GM12872 (cell line): ENCODE measurements around the gene SLC25A13.

ENCODE experiments used
- TF ChIP-seq, protein P1 (sequence below): IDR thresholded peaks from 3 replicates; pipeline ENCODE4 v1.5.1; 2011; ENCODE audit warnings: low read depth, mild to moderate bottlenecking, low read length, moderate library complexity; ENCODE audit not compliant: insufficient read depth

The SLC25A13 gene

DNA sequence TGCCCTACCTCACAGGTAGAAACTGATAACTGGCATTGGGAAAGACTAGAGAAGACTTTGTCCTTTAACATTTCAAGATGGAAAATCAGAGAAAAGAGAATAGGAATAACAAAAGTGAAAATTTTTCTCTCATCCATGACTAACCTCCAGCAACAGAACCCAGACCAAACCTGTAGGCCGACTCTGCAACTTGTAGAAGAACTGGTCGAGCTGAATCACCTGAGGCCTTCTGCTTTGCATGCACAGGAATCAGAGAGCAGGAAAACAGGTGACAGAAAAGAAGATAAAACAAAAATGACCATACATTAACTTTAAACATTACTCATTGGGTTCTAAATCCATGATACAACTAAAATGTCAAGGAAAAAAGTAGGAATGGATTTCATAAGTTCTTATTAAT lies 137.1 kb downstream of the SLC25A13 start:
- TF ChIP-seq, protein P1, sequence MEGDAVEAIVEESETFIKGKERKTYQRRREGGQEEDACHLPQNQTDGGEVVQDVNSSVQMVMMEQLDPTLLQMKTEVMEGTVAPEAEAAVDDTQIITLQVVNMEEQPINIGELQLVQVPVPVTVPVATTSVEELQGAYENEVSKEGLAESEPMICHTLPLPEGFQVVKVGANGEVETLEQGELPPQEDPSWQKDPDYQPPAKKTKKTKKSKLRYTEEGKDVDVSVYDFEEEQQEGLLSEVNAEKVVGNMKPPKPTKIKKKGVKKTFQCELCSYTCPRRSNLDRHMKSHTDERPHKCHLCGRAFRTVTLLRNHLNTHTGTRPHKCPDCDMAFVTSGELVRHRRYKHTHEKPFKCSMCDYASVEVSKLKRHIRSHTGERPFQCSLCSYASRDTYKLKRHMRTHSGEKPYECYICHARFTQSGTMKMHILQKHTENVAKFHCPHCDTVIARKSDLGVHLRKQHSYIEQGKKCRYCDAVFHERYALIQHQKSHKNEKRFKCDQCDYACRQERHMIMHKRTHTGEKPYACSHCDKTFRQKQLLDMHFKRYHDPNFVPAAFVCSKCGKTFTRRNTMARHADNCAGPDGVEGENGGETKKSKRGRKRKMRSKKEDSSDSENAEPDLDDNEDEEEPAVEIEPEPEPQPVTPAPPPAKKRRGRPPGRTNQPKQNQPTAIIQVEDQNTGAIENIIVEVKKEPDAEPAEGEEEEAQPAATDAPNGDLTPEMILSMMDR, result no peak

DNA sequence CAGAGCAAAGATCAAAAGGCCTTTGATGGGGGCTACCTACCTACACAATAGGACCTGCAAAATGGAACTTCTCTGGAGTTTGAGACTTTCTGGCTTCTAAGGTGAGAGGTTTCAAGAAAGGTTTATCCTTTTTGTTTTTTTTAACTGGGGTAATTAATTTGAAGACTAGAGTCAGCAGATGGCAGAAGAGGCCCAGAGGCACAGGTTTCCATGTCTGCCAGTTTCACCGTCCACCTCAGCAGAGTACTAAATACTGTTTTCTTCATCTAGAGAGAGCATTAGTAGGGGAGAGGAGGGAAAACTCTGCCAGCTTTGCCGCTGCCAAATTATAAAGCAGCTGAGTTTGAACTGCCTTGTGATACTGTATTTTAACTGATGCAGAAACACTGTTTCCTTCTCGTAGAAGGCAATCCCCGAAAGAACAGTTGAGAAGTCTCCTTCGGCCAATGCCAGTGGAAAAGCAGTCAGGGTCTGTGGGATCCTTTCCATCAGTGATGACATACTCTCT lies 138.7 kb downstream of the SLC25A13 start:
- TF ChIP-seq, protein P1, result no peak

DNA sequence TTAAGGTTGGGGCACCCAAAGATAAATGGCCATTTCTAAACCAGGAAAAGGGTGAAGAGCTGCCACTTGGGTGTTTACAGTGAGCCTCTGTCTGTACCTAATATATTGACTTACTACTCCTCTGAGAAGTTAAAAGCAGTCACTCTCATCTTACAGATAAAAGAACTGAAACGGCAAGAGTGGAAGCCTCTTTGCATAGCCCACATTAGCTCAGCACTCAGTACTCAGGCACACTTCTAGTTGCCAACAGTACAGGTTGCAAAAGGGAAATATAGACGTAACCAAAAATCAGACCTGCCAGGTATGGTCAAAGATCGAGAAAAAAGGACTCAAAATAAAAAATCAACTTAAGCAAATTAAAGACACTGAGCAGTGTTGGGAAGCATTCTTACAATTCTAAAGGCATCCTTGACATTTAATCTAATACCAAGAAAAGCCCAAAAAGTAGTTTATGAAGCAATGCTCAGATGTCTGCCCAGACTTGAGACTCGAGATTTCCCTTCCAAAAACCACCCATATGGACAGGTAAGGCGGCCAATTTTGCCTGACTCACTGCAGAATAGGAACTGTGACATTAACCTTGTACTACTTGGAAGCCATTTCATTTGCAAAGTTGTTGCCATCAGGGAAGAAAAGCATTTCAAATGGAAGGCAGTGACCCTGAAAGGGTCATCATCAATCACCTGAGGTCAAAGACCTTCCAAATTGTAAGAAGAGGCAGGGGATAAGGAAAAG lies 139.3 kb downstream of the SLC25A13 start:
- TF ChIP-seq, protein P1, result no peak

DNA sequence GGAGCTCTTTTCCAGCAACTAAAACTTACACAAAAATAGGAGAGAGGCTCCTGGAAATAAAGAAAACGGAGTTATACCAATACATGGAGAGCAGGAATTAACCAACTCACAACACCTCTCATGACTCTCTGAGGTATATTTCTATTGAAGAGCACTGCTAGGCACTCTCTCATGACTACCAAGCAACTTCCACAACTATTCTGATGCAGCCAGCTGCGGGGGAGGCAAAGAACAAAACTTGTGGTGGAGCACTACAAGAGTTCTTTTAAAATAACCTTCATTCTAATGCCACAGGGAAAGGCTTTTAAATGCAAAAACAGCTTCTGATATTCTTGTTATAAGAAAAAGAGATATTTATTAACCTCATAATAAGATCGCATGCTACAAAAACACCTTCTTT lies 140.7 kb downstream of the SLC25A13 start:
- TF ChIP-seq, protein P1, result no peak

DNA sequence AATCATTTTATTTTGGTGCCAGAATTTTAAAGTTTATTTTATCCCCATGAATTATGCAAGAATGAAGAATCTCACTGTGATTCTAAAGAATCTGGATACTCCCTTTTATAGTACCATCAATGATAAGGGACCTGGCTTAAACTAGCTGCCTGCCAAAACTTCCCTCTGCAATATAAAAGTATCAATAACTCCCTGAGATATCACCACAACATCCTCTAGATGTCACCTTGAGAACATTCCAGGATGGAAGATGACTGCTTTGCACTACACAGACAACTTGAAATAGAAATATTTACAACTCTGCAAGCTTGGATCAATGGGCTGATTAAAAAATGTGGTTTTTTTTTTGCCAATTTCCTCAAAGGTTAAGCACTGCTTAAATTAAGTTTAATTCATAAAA lies 142.1 kb downstream of the SLC25A13 start:
- TF ChIP-seq, protein P1, result no peak

DNA sequence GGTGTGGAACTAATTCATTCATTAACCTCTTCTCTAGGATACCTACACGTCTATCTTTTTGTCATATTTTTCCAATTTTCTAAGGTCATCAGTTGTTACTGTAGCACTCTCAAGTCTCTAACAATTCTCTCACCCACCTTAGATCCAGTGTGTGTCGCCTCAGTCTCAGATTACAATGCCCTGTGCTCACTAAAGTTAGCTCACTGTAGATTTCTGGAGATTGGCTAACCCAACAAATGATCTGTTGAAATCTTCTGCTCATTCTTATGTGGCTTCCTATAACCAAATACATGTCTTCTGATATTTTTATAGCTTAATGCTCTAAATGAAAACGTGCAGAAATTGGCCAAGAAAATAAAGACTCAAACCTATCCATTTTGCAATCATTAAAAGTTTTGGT lies 142.6 kb downstream of the SLC25A13 start:
- TF ChIP-seq, protein P1, result no peak

DNA sequence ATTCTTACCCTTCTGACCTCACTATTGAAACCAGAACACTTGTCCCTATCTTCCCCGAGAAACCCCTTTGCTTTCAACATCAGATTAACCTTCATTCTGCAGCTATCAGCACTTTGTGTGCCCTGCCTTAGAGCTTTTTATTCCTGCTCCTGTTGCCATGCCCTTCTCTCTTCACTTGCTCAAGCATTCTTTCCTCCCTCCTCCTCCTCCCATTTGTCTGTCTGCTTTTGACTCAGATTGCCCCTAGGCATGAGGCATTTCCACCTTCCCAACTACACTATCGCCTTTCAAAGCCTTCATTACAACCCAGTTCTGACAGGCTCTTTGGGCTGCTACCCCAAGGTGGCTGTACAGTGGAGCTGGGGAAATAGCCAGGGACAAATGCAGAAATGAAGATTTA lies 143.3 kb downstream of the SLC25A13 start:
- TF ChIP-seq, protein P1, result no peak

DNA sequence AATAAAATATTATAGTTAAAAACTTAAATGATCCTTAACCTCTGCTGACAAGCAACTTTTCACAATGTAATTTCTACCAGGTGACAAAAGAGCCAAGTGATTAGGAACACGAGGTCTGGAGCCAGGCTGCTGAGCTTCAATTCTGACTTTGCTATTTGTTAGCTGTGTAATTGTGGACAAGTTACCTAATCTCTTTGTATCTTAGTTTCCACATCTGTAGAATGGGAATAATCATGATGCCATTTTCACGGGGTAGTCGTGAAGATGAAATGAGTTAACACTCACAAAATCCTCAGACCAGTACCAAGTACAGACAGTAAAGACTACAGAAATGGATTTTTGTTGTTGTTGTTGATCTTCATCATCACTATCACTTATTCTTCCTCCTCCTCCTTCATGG lies 144.5 kb downstream of the SLC25A13 start:
- TF ChIP-seq, protein P1, result no peak
